HG03159 (cell line): ENCODE data around the gene EFCAB6.

ENCODE experiments used
- ATAC-seq: cut with Tn5 transposase; IDR thresholded peaks from one replicate; pipeline ENCODE4 v1.9.1; 2021; ENCODE audit warnings: mild to moderate bottlenecking, moderate library complexity; ENCODE audit not compliant: unreplicated experiment

EFCAB6 gene

GRCh38 chr22:43510281-43511070 is 301.6 kb downstream of the EFCAB6 start:
- no peak for ATAC-seq

GRCh38 chr22:43509337-43509736 is 302.8 kb downstream of the EFCAB6 start:
- ATAC-seq, result no peak

GRCh38 chr22:43508489-43508888 is 303.6 kb downstream of the EFCAB6 start:
- ATAC-seq, result no peak

- ATAC-seq, result no peak
These were observed 304.9 kb downstream of the EFCAB6 start for GRCh38 chr22:43507235-43507634.

GRCh38 chr22:43506487-43506886 is 305.6 kb downstream of the EFCAB6 start:
- no peak for ATAC-seq

- no peak for ATAC-seq
These were observed 306.2 kb downstream of the EFCAB6 start for GRCh38 chr22:43505896-43506295.

- ATAC-seq, result no peak
These were observed 306.7 kb downstream of the EFCAB6 start for GRCh38 chr22:43505423-43505822.

- ATAC-seq, result no peak
These were observed 307.3 kb downstream of the EFCAB6 start for GRCh38 chr22:43504666-43505261.

GRCh38 chr22:43504068-43504467 is 308.0 kb downstream of the EFCAB6 start:
- ATAC-seq, result no peak

GRCh38 chr22:43502306-43502874 is 309.7 kb downstream of the EFCAB6 start:
- ATAC-seq, result no peak

GRCh38 chr22:43501878-43502277 is 310.2 kb downstream of the EFCAB6 start:
- ATAC-seq, result no peak

GRCh38 chr22:43500792-43501785 is 311.0 kb downstream of the EFCAB6 start:
- no peak for ATAC-seq

GRCh38 chr22:43498856-43499253 is 313.2 kb downstream of the EFCAB6 start:
- no peak for ATAC-seq

GRCh38 chr22:43497956-43498855 is 313.9 kb downstream of the EFCAB6 start:
- no peak for ATAC-seq

GRCh38 chr22:43493297-43493696 is 318.8 kb downstream of the EFCAB6 start:
- ATAC-seq, result no peak

GRCh38 chr22:43491737-43492136 is 320.4 kb downstream of the EFCAB6 start:
- ATAC-seq, result no peak

GRCh38 chr22:43491177-43491576 is 320.9 kb downstream of the EFCAB6 start:
- no peak for ATAC-seq

GRCh38 chr22:43490311-43490710 is 321.8 kb downstream of the EFCAB6 start:
- no peak for ATAC-seq

GRCh38 chr22:43488937-43489336 is 323.2 kb downstream of the EFCAB6 start:
- no peak for ATAC-seq
